H4 (cell line): ENCODE measurements around the gene PAMR1. TPM values are rescaled to one million over a fixed set of nuclear protein-coding genes. Genes with fewer than 3 reads are reported as not detected.
"Not testable (repeated sequence)": the region's sequence is repeated elsewhere in the genome, so short reads cannot be mapped to it uniquely, and the experiment has no call there.

Experiments used
- DNase-seq: peaks from one replicate; pipeline ENCODE4 v3.0.0-alpha.2; 2015; ENCODE audit warnings: low spot score
- total RNA-seq: library from RNA; depleted of rRNA; stranded (reverse); fragments of >200 nt; shearing (Covaris generic); gene quantifications from 2 replicates; pipeline ENCODE4 v1.2.3, GENCODE V29; 2014

PAMR1 gene
- total RNA-seq, 1 experiment from 2014 or later = 0.35 TPM

- DNase-seq = no peak
Measured at GRCh38 chr11:35543481-35543880, 18.1 kb upstream of the PAMR1 start.

- peak; percentile 57 for DNase-seq
Measured at GRCh38 chr11:35541621-35542375, 16.4 kb upstream of the PAMR1 start.

GRCh38 chr11:35540526-35540925 lies 15.1 kb upstream of the PAMR1 start:
- DNase-seq = peak; percentile 79

- peak; percentile 89 for DNase-seq
Measured at GRCh38 chr11:35539781-35540281, 14.4 kb upstream of the PAMR1 start.

GRCh38 chr11:35539256-35539655 lies 13.8 kb upstream of the PAMR1 start:
- no peak for DNase-seq

GRCh38 chr11:35536470-35536869 lies 11.1 kb upstream of the PAMR1 start:
- DNase-seq = no peak

- DNase-seq = no peak
Measured at GRCh38 chr11:35531246-35531645, 5.8 kb upstream of the PAMR1 start.

GRCh38 chr11:35529971-35530495 lies 4.6 kb upstream of the PAMR1 start:
- DNase-seq = peak; percentile 94

- DNase-seq = no peak
Measured at GRCh38 chr11:35526370-35526792, 965 bp upstream of the PAMR1 start.

GRCh38 chr11:35524780-35525179 lies 636 bp downstream of the PAMR1 start:
- DNase-seq = no peak

- no peak for DNase-seq
Measured at GRCh38 chr11:35523861-35524260, 1.6 kb downstream of the PAMR1 start.

GRCh38 chr11:35523331-35523768 lies 2.1 kb downstream of the PAMR1 start:
- DNase-seq = peak; percentile 88

- not testable (repeated sequence) for DNase-seq
Measured at GRCh38 chr11:35522091-35522490, 3.3 kb downstream of the PAMR1 start.

GRCh38 chr11:35520376-35520775 lies 5.0 kb downstream of the PAMR1 start:
- DNase-seq = no peak

- DNase-seq = no peak
Measured at GRCh38 chr11:35518766-35519165, 6.7 kb downstream of the PAMR1 start.

- no peak for DNase-seq
Measured at GRCh38 chr11:35517481-35517880, 7.9 kb downstream of the PAMR1 start.

GRCh38 chr11:35516403-35516802 lies 9.0 kb downstream of the PAMR1 start:
- no peak for DNase-seq

- DNase-seq = no peak
Measured at GRCh38 chr11:35515224-35515623, 10.2 kb downstream of the PAMR1 start.

- DNase-seq = no peak
Measured at GRCh38 chr11:35514481-35514880, 10.9 kb downstream of the PAMR1 start.

GRCh38 chr11:35511666-35512065 lies 13.8 kb downstream of the PAMR1 start:
- DNase-seq = peak; percentile 22

- DNase-seq = no peak
Measured at GRCh38 chr11:35507688-35508087, 17.7 kb downstream of the PAMR1 start.

GRCh38 chr11:35501776-35502175 lies 23.6 kb downstream of the PAMR1 start:
- no peak for DNase-seq

GRCh38 chr11:35500744-35501143 lies 24.7 kb downstream of the PAMR1 start:
- no peak for DNase-seq
